GM19099 (cell line): ENCODE measurements around the gene ADSS1.

Source experiments
- POLR2A ChIP-seq: IDR thresholded peaks from 3 replicates; pipeline ENCODE4 v1.6.1; 2011; ENCODE audit warnings: low read depth; ENCODE audit not compliant: insufficient read length; ENCODE audit errors: extremely low read depth

Gene ADSS1

DNA sequence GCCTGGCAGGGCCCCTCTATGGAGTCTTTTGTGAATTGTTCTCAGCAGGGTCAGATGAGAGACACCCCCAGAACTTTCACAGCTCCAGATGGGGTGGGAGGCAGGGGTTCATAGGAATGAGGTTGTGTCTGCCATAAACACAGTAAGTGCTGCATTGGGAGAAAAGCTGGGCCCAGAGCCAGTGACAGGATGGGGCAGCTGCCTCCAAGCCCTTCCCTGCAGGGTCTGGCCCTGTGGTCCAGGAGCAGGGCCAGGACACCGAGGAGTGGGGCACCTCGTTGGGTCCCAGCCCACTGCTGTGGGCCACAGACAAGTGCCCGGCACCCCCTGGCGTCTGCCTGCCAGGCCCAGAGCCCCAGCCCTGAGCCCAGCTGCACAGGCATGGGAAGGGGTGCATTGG is 21.4 kb upstream of the ADSS1 start:
- no peak for TF ChIP-seq POLR2A

DNA sequence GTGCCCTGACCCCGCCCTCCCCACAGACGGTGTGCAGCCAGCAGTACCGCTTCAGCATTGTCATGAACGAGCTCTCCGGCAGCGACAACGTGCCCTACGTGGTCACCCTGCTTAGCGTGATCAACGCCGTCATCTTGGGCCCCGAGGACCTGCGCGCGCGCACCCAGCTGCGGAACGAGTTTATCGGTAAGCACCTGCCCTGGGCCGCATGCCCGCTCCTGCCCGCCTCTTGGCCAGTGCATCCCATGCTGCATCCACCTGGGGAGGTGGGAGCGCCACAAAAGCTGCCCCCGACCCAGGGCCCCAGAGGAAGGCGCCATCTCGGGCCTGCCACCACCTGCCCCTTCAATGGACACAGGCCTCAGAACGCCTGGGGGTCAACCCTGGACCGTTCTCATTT is 20.8 kb upstream of the ADSS1 start:
- no peak for TF ChIP-seq POLR2A

DNA sequence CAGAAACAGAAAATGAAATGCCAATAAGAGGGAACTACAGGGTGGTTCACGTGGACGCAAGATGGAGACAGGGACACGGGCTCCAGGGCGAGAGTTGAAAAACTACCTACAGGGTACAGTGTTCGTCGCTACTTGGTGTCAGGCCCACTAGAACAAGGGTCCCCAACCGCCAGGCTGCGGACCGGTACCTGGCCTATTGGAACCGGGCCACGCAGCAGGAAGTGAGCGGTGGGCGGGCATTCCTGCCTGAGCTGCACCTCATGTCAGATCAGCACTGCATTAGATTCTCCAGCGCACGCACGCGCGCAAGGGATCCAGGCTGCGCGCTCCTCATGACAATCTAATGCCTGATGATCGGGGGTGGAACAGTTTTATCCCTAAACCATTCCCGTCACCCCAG is 19.8 kb upstream of the ADSS1 start:
- no peak for TF ChIP-seq POLR2A

DNA sequence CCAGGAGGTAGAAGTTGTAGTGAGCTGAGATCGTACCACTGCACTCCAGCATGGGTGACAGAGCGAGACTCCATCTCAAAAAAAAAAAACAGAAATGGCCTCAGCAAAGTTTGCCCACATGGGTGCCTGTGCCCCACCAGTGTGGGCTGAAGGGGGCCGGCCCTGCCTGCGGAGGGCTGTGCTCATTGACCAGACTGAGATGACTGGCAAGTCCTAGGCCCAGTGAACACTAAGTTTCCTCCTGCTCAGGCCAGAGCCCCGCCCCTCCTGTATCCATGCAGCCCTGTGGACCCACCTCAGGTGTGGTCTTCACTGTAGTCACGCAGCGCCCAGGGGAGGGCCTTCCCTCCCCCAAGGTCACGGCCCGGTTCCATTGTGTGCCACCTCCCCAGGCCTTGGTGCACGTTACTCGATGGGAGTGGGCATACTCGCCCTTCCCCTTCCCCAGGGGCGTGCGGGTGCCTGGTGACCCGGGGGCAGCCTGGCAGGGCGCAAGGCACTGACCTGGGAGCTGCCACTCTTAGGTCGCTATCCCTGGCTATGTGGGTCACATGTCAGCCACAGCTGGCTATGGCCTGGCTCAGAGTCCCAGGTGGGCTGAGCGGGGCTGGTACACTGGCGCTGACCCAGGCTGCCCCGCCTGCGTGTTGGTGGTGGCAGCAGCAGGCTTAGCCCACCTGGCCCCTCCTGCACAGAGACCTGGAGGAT is 18.5 kb upstream of the ADSS1 start:
- no peak for TF ChIP-seq POLR2A

DNA sequence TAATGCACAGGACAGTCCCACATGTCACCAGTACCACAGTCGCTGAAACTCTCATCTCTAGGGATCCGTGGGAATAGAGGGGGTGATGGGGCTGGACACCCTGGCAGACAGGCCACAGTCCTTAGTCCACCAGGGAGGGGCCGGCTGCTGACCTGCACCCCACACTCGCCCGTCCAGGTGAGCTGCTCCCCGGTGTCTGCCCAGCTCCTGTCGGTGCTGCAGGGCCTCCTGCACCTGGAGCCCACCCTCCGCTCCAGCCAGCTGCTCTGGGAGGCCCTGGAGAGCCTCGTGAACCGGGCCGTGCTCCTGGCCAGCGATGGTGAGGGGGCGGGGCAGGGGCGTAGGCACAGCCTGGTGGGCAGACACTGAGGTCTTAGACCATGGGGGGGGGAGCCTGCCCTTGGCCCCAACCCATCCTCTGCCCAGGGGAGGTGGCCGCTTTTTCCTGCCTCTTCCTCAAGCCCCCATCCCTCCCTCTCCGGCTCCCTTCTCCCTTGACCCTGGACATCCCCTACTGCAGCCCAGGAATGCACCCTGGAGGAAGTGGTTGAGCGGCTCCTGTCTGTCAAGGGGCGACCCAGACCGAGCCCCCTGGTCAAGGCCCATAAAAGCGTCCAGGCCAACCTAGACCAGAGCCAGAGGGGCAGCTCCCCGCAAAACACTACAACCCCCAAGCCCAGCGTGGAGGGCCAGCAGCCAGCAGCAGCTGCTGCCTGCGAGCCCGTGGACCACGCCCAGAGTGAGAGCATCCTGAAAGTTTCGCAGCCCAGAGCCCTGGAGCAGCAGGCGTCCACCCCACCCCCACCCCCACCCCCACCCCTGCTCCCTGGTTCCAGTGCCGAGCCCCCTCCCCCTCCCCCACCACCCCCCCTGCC is 17.1 kb upstream of the ADSS1 start:
- no peak for TF ChIP-seq POLR2A

DNA sequence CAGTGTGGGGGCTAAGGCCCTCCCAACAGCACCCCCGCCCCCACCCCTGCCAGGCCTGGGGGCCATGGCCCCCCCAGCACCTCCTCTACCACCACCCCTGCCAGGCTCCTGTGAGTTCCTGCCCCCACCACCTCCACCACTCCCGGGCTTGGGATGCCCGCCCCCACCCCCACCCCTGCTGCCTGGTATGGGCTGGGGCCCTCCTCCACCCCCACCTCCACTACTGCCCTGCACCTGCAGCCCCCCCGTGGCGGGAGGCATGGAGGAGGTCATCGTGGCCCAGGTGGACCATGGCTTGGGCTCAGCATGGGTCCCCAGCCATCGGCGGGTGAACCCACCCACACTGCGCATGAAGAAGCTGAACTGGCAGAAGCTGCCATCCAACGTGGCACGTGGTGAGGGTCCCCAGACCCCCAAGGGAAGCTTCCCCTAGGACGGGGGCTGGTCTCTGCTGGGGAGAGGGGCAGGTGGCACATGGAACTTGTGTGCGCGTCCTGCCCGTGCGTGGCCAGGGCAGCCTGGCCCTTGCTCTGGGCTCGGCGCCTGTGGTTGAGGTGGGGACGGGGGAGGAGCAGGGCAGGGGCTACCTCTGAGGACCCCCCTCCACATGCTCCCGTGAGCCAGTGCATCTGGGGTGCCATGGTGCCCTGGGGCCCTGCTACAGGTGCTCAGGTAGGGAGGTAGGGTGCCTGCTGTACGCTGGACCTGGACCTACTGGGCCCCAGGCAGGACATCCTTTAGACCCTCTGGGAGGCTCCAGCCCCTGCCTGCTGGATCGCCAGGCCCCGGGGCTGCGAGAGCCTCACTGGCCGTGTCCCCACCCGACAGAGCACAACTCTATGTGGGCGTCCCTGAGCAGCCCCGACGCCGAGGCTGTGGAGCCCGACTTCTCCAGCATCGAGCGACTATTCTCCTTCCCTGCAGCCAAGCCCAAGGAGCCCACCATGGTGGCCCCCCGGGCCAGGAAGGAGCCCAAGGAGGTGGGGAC is 16.1 kb upstream of the ADSS1 start:
- no peak for TF ChIP-seq POLR2A

DNA sequence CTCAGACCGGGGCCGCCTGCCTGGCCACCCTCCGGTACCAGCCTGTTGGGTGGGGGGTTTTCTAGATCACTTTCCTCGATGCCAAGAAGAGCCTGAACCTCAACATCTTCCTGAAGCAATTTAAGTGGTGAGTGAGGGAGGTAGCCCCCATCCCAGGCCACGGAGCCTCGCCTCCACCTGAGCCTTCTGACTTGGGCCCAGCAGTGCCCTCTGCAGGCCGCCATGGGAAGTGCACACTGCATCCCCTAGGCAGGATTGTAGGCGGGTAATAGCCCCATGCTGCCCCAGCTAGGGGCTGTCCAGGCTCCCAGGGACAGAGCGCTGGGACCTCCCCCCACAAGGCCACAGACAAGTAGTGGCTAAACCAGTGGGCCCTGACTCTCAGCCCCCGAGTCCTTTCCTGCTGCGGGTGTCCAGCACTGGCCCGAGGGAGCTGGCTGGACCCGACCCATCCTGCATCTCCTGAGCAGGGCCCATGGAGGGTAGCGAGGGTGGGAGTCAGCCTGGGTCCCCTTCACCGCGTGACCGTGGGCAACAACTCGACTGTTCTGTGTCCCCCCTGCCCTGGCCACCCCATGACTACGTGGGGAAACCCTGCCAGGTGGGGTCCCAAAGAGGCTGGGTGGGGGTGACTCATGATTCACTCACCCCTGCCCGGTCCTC is 15.3 kb upstream of the ADSS1 start:
- TF ChIP-seq POLR2A = no peak

DNA sequence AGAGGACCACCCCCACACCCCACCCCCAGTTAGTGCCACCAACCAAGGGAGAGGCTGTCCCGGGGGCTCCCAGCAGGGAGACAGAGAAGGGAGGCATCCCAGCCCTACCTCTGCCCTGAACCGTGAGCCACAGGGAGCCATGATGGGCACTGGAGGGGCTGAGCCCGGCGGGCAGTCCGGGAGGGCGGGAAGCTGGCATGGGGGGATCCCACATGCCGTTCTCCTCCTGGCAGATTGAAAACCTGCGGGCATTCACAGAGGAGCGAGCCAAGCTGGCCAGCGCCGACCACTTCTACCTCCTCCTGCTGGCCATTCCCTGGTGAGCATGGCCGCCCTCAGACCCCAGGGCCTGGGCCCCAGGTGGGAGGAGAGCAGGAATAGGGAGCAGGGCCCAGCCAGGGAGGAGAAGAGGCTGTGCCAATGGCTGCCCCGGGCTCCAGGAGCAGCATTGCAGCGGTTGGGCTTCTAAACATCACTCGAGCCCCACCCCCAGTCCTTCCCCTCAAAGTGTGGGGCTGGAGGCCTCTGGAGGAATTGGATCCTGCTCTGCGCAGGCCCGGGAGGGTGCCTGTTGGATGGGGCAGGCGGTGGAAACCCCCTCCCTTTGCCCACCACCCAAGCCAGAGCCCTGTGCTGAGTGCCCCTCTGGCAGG is 14.5 kb upstream of the ADSS1 start:
- no peak for TF ChIP-seq POLR2A

DNA sequence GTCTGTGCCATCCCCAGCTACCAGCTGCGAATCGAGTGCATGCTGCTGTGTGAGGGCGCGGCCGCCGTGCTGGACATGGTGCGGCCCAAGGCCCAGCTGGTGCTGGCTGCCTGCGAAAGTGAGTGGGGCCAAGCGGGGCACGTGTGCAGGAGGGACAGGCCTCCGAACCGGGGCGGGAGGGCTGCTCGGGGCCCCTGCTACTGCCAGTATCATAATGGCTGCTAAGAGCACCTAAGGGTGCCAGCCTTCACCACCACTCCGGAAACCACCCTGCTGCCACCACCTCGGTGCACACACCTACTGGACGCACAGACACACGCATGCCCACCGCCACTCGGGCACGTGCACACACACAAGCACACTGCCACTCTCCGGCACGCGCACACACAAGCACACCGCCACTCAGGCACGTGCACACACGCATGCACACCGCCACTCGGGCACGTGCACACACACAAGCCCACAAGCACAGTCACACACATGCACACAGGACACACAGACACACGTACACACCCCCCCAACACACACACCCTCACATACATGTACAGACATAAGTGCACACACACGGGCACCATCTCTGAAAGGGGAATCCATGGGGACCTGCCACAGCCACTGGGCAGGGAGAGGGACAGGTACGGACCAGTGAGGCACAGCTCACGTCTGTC is 13.8 kb upstream of the ADSS1 start:
- no peak for TF ChIP-seq POLR2A

DNA sequence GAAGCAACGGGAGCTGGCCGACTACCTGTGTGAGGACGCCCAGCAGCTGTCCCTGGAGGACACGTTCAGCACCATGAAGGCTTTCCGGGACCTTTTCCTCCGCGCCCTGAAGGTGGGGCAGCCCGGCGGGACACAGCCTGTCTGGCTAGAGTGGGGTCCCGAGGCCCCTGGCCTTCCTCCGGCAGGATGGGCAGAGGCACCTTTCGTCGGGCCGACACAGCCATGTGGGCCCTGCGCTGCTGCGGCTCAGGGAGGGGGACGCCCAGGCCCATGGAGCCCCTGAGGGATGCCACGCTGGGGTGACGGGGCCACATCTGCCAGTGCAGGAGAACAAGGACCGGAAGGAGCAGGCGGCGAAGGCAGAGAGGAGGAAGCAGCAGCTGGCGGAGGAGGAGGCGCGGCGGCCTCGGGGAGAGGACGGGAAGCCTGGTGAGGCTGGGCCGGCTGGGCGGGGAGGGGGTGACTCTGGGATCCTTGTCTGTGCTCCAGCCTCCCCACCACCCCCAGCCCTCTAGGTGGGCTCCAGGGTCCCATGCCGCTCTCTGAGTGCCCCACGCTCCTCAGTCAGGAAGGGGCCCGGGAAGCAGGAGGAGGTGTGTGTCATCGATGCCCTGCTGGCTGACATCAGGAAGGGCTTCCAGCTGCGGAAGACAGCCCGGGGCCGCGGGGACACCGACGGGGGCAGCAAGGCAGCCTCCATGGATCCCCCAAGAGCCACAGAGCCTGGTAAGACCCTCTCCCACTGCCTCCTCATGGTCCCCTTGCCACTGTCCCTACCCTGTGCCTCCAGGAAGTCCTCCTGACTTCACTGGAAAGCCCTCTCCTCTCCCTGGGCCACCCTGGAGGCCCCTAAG is 10.9 kb upstream of the ADSS1 start:
- TF ChIP-seq POLR2A = no peak

DNA sequence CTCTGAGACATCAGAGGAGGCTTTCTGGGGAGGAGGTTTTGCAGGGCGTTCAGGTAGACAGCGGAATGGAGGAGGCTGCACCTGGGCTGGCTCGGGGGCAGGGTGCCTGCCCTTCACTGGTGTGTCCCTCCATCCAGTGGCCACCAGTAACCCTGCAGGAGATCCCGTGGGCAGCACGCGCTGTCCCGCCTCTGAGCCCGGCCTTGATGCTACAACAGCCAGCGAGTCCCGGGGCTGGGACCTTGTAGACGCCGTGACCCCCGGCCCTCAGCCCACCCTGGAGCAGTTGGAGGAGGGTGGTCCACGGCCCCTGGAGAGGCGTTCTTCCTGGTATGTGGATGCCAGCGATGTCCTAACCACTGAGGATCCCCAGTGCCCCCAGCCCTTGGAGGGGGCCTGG is 10.0 kb upstream of the ADSS1 start:
- no peak for TF ChIP-seq POLR2A

DNA sequence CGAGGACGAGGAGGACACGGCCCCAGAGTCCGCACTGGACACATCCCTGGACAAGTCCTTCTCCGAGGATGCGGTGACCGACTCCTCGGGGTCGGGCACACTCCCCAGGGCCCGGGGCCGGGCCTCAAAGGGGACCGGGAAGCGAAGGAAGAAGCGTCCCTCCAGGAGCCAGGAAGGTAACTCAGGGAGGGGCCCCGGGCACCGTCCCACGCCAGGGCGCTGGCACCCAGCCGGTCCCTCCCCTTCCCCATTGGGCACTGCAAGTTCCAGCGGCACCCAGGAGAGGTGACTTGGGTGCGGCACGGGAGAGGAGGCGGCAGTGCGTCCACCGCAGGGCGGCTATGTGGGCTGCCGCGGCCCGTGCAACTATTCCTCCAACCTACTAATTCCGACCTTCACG is 9.3 kb upstream of the ADSS1 start:
- no peak for TF ChIP-seq POLR2A

DNA sequence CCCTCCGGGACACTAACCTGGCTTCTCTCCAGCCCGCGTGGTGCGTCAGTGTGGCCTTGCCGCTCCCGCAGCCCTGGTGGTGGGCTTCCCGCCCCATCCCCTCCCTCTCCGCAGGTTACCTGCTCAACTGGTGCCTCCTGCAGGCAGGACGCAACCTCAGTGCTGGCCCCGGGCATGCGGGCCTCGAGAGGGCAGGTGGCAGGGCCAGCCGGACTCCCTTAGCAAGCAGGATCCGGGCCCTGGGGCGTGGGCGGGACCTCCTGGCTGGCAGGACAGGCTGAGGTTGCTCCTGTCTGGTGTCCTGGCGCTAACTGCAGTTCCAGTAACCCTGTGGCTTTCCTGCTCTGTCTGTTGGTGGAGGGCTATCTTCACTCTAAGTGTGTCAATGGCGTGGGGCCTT is 8.6 kb upstream of the ADSS1 start:
- no peak for TF ChIP-seq POLR2A
